ENCODE data around the gene DND1. TPM values are rescaled to one million over a fixed set of nuclear protein-coding genes. Genes with fewer than 3 reads are reported as not detected.
A peak's percentile ranks its signal among the peaks of the same experiment; 100 is the strongest.

Gene DND1
- total and polyA plus RNA-seq, 10 donors, result 1.2 to 4.7 (median 2.3) TPM

- intact Hi-C loops (cut with DNase I; ENCODE audit: low total_unique reads), result no loop called here
- peaks cover 2 to 68% (median 61%) of the 10 kb centered on the region in 6 donors for H3K36me3 ChIP-seq
Measured at GRCh38 chr5:140694276-140694675, 20.9 kb upstream of the DND1 start.

GRCh38 chr5:140690941-140691924 is 17.9 kb upstream of the DND1 start, which contains the start of the genes HARS1 and HARS2:
HARS1 (minus strand) TSS chr5:140691370; CDS start chr5:140691304, 66 bp downstream.
HARS2 (plus strand) TSS chr5:140691455; CDS start chr5:140691649, 194 bp downstream.
- no peaks in the 10 kb centered on the region for H3K27me3 ChIP-seq (replicated peaks in 1 of 7)
- H3K36me3 ChIP-seq, result peaks cover 2 to 68% (median 47%) of the 10 kb centered on the region in 6 donors
- TF ChIP-seq, protein P1, sequence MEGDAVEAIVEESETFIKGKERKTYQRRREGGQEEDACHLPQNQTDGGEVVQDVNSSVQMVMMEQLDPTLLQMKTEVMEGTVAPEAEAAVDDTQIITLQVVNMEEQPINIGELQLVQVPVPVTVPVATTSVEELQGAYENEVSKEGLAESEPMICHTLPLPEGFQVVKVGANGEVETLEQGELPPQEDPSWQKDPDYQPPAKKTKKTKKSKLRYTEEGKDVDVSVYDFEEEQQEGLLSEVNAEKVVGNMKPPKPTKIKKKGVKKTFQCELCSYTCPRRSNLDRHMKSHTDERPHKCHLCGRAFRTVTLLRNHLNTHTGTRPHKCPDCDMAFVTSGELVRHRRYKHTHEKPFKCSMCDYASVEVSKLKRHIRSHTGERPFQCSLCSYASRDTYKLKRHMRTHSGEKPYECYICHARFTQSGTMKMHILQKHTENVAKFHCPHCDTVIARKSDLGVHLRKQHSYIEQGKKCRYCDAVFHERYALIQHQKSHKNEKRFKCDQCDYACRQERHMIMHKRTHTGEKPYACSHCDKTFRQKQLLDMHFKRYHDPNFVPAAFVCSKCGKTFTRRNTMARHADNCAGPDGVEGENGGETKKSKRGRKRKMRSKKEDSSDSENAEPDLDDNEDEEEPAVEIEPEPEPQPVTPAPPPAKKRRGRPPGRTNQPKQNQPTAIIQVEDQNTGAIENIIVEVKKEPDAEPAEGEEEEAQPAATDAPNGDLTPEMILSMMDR (IDR thresholded peaks at IDR 0.05 in 8 of 11, conservative IDR thresholded peaks at IDR 0.05 in 3 of 11), result peak in 3 of 11 experiments; percentile 10 to 39 (median 21)
- no peak for TF ChIP-seq POLR2A (IDR thresholded peaks at IDR 0.05)
- peak; percentile 91 to 93 (median 92) for TF ChIP-seq POLR2AphosphoS5 (IDR thresholded peaks at IDR 0.05)
- H3K4me1 ChIP-seq, result peaks cover 17 to 66% (median 39%) of the 10 kb centered on the region in 6 donors
- 0 to 1% (median 1%) methylated on average over 49 to 61 of the region's 61 CpGs for WGBS, 5 donors
- H3K4me3 ChIP-seq, result peak within 1 kb of the TSS; percentile 82 to 95 (median 92)
- DNase-seq, result peak; percentile 96
- peak within 1 kb of the TSS; percentile 83 to 95 (median 90) for H3K27ac ChIP-seq
- intact Hi-C loops (cut with DNase I; ENCODE audit: low total_unique reads), result no loop called here
- H3K9me3 ChIP-seq, result no peaks in the 10 kb centered on the region

More at GRCh38 chr5:140694276-140694675, 20.9 kb upstream of the DND1 start:
- no peaks in the 10 kb centered on the region for H3K27me3 ChIP-seq (replicated peaks in 1 of 7)
- H3K9me3 ChIP-seq, result no peaks in the 10 kb centered on the region
- no peak for DNase-seq
- no peak overlapping the region for H3K27ac ChIP-seq
- 82 to 88% (median 86%) methylated on average over 5 of the region's 5 CpGs for WGBS, 5 donors
- peaks cover 17 to 51% (median 39%) of the 10 kb centered on the region in 6 donors for H3K4me1 ChIP-seq
- H3K4me3 ChIP-seq, result no peak overlapping the region
- TF ChIP-seq POLR2A (IDR thresholded peaks at IDR 0.05) (no peak), POLR2AphosphoS5 (IDR thresholded peaks at IDR 0.05) (no peak)
- TF ChIP-seq, protein P1 (IDR thresholded peaks at IDR 0.05 in 8 of 11, conservative IDR thresholded peaks at IDR 0.05 in 3 of 11), result no peak

- no peak for DNase-seq
- H3K27ac ChIP-seq, result peak overlapping the region; percentile 83 to 95 (median 90)
- intact Hi-C loops (cut with DNase I; ENCODE audit: low total_unique reads), result no loop called here
- TF ChIP-seq POLR2A (IDR thresholded peaks at IDR 0.05) (no peak), POLR2AphosphoS5 (IDR thresholded peaks at IDR 0.05) (no peak)
- TF ChIP-seq, protein P1 (IDR thresholded peaks at IDR 0.05 in 8 of 11, conservative IDR thresholded peaks at IDR 0.05 in 3 of 11), result no peak
- WGBS, 5 donors, result 52 to 64% (median 54%) methylated on average over 8 of the region's 8 CpGs
- H3K4me3 ChIP-seq, result peak overlapping the region; percentile 82 to 95 (median 92)
- H3K9me3 ChIP-seq, result no peaks in the 10 kb centered on the region
- H3K36me3 ChIP-seq, result peaks cover 0 to 67% (median 41%) of the 10 kb centered on the region in 6 donors
- H3K27me3 ChIP-seq (replicated peaks in 1 of 7), result no peaks in the 10 kb centered on the region
- peaks cover 17 to 66% (median 39%) of the 10 kb centered on the region in 6 donors for H3K4me1 ChIP-seq
Measured at GRCh38 chr5:140690376-140690932, 17.1 kb upstream of the DND1 start.
